WTC11 (cell line): ENCODE data around the gene FAM24A. TPM values are rescaled to one million over a fixed set of nuclear protein-coding genes. Genes with fewer than 3 reads are reported as not detected.

ENCODE experiments used
- ATAC-seq: fragments of 200-7000 bp; cut with Tn5 transposase; 2 replicates; pipeline ENCODE4 v1.10.0; 2021; ENCODE audit warnings: mild to moderate bottlenecking, moderate library complexity
- CTCF ChIA-PET: fragments of 300-600 bp; sonication (Branson Sonifier 250); formaldehyde crosslinking; loops from one replicate; lab custom pipeline; 2021; ENCODE audit warnings: antibody characterized with exemption; lab: Charles Lee
- POLR2A ChIA-PET: fragments of 350-600 bp; sonication (Branson Sonifier 250); formaldehyde crosslinking; loops from one replicate; lab custom pipeline; 2021; ENCODE audit warnings: antibody characterized with exemption; lab: Charles Lee
- DNase-seq: peaks from one replicate; pipeline ENCODE4 v3.0.0; 2021; ENCODE audit warnings: low spot score
- H3K27ac Mint-ChIP-seq: 2 replicates; pipeline ENCODE4 v1.8.0; 2021; ENCODE audit warnings: mixed read lengths
- H3K27me3 Mint-ChIP-seq: 2 replicates; pipeline ENCODE4 v1.8.0; 2021; ENCODE audit warnings: low read depth, mild to moderate bottlenecking, moderate library complexity, mixed read lengths
- H3K36me3 Mint-ChIP-seq: 2 replicates; pipeline ENCODE4 v1.8.0; 2021; ENCODE audit warnings: mixed read lengths
- H3K4me1 Mint-ChIP-seq: 2 replicates; pipeline ENCODE4 v1.8.0; 2022; ENCODE audit warnings: mixed read lengths
- H3K4me3 Mint-ChIP-seq: 2 replicates; pipeline ENCODE4 v1.8.0; 2021; ENCODE audit warnings: mild to moderate bottlenecking, moderate library complexity, mixed read lengths
- H3K9me3 Mint-ChIP-seq: 2 replicates; pipeline ENCODE4 v1.8.0; 2021; ENCODE audit warnings: mixed read lengths
- CBFB ChIP-seq: sonication (generic); formaldehyde crosslinking; IDR thresholded peaks from 2 replicates; pipeline ENCODE4 v1.8.1; 2022; ENCODE audit warnings: mild to moderate bottlenecking, low read depth, missing genetic modification reagents
- FOXJ3 ChIP-seq: sonication (generic); formaldehyde crosslinking; IDR thresholded peaks from 2 replicates; pipeline ENCODE4 v1.9.0; 2021; ENCODE audit warnings: missing genetic modification reagents, mild to moderate bottlenecking, borderline replicate concordance
- GRHL2 ChIP-seq: fragments of 250-450 bp; sonication (Bioruptor Pico); IDR thresholded peaks from 2 replicates; pipeline ENCODE4 v1.8.0; 2022; ENCODE audit warnings: mild to moderate bottlenecking, moderate library complexity; ENCODE audit not compliant: insufficient replicate concordance, severe bottlenecking
- HMGXB4 ChIP-seq: sonication (generic); formaldehyde crosslinking; IDR thresholded peaks from 2 replicates; pipeline ENCODE4 v1.8.1; 2023; ENCODE audit warnings: mild to moderate bottlenecking, moderate library complexity, missing genetic modification reagents
- MLX ChIP-seq: sonication (generic); formaldehyde crosslinking; IDR thresholded peaks from 2 replicates; pipeline ENCODE4 v1.8.1; 2023; ENCODE audit warnings: mild to moderate bottlenecking, missing genetic modification reagents, moderate library complexity
- NFATC4 ChIP-seq: fragments of 250-450 bp; sonication (Bioruptor Pico); IDR thresholded peaks from 2 replicates; pipeline ENCODE4 v1.9.0; 2021; ENCODE audit warnings: mild to moderate bottlenecking
- NFE2L1 ChIP-seq: sonication (generic); formaldehyde crosslinking; IDR thresholded peaks from 2 replicates; pipeline ENCODE4 v1.8.1; 2023; ENCODE audit warnings: missing genetic modification reagents
- NR1H2 ChIP-seq: sonication (generic); formaldehyde crosslinking; IDR thresholded peaks from 2 replicates; pipeline ENCODE4 v1.9.0; 2021; ENCODE audit warnings: mild to moderate bottlenecking, moderate library complexity, missing genetic modification reagents
- RELA ChIP-seq: sonication (generic); formaldehyde crosslinking; IDR thresholded peaks from 2 replicates; pipeline ENCODE4 v1.8.1; 2022; ENCODE audit warnings: missing genetic modification reagents, mild to moderate bottlenecking, borderline replicate concordance
- RORB ChIP-seq: fragments of 250-450 bp; sonication (Bioruptor Pico); IDR thresholded peaks from 2 replicates; pipeline ENCODE4 v1.9.0; 2021; ENCODE audit warnings: mild to moderate bottlenecking
- SMAD3 ChIP-seq: sonication (generic); formaldehyde crosslinking; IDR thresholded peaks from 2 replicates; pipeline ENCODE4 v1.8.0; 2022; ENCODE audit warnings: missing genetic modification reagents, mild to moderate bottlenecking, borderline replicate concordance
- SMAD4 ChIP-seq: sonication (generic); formaldehyde crosslinking; IDR thresholded peaks from 2 replicates; pipeline ENCODE4 v1.8.0; 2022; ENCODE audit warnings: mild to moderate bottlenecking, missing genetic modification reagents
- TEAD4 ChIP-seq: sonication (generic); formaldehyde crosslinking; IDR thresholded peaks from 2 replicates; pipeline ENCODE4 v1.8.0; 2022; ENCODE audit warnings: mild to moderate bottlenecking, missing genetic modification reagents
- ZNF263 ChIP-seq: sonication (generic); formaldehyde crosslinking; IDR thresholded peaks from 2 replicates; pipeline ENCODE4 v1.8.1; 2022; ENCODE audit warnings: low read depth, mild to moderate bottlenecking, moderate library complexity, missing genetic modification reagents
- ZNF416 ChIP-seq: fragments of 250-450 bp; sonication (Bioruptor Pico); IDR thresholded peaks from 2 replicates; pipeline ENCODE4 v1.9.0; 2021; ENCODE audit warnings: mild to moderate bottlenecking, inconsistent platforms
- ZNF423 ChIP-seq: fragments of 250-450 bp; sonication (Bioruptor Pico); IDR thresholded peaks from 2 replicates; pipeline ENCODE4 v2.1.2; 2022; ENCODE audit warnings: mild to moderate bottlenecking, moderate library complexity
- ZNF425 ChIP-seq: fragments of 250-450 bp; sonication (Bioruptor Pico); conservative IDR thresholded peaks from 2 replicates; pipeline ENCODE4 v1.9.0; 2021; ENCODE audit warnings: mild to moderate bottlenecking
- ZNF512 ChIP-seq: sonication (generic); formaldehyde crosslinking; IDR thresholded peaks from 2 replicates; pipeline ENCODE4 v1.8.1; 2022; ENCODE audit warnings: missing genetic modification reagents, borderline replicate concordance
- total RNA-seq: library from RNA; stranded (reverse); gene quantifications from 3 replicates; pipeline ENCODE4 v1.2.3, GENCODE V29; 2021
- TF ChIP-seq, protein P1 (sequence below): sonication (generic); formaldehyde crosslinking; IDR thresholded peaks from 2 replicates; pipeline ENCODE4 v1.8.1; 2023; ENCODE audit warnings: mild to moderate bottlenecking, missing genetic modification reagents
- TF ChIP-seq, protein P2 (sequence below): sonication (generic); formaldehyde crosslinking; IDR thresholded peaks from 2 replicates; pipeline ENCODE4 v1.8.1; 2022; ENCODE audit warnings: mild to moderate bottlenecking, missing genetic modification reagents, moderate library complexity, borderline replicate concordance
- TF ChIP-seq, protein P3 (sequence below): sonication (generic); formaldehyde crosslinking; IDR thresholded peaks from 2 replicates; pipeline ENCODE4 v1.8.0; 2023; ENCODE audit warnings: mild to moderate bottlenecking, missing genetic modification reagents
- TF ChIP-seq, protein P4 (sequence below): sonication (generic); formaldehyde crosslinking; IDR thresholded peaks from 2 replicates; pipeline ENCODE4 v1.8.0; 2022; ENCODE audit warnings: mild to moderate bottlenecking, missing genetic modification reagents

Gene FAM24A
- total RNA-seq, 1 experiment from 2014 or later = not detected

GRCh38 chr10:122949296-122949695 lies 38.9 kb downstream of the FAM24A start (continued):
- TF ChIP-seq NFATC4 (no peak), RORB (CRISPR knock-in tag) (no peak), ZNF512 (CRISPR knock-in tag) (no peak), RELA (CRISPR knock-in tag) (no peak), MLX (CRISPR knock-in tag) (no peak), SMAD4 (no peak), TEAD4 (no peak), FOXJ3 (CRISPR knock-in tag) (no peak), ZNF263 (CRISPR knock-in tag) (no peak), GRHL2 (CRISPR knock-in tag) (no peak)
- TF ChIP-seq, protein P1, sequence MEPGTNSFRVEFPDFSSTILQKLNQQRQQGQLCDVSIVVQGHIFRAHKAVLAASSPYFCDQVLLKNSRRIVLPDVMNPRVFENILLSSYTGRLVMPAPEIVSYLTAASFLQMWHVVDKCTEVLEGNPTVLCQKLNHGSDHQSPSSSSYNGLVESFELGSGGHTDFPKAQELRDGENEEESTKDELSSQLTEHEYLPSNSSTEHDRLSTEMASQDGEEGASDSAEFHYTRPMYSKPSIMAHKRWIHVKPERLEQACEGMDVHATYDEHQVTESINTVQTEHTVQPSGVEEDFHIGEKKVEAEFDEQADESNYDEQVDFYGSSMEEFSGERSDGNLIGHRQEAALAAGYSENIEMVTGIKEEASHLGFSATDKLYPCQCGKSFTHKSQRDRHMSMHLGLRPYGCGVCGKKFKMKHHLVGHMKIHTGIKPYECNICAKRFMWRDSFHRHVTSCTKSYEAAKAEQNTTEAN (CRISPR knock-in tag) = no peak

GRCh38 chr10:122953902-122954730 lies 43.7 kb downstream of the FAM24A start, which contains the start of gene C10orf88:
Gene C10orf88 (minus strand): TSS chr10:122954227. CDS start chr10:122954178, 49 bp downstream.
- ATAC-seq = peak; percentile 99
- DNase-seq = peak; percentile 96
- peaks cover 11% of the 10 kb centered on the region for H3K4me1 Mint-ChIP-seq
- CTCF ChIA-PET = interaction anchor here (1.6 kb wide), 1 partner anchor 28 kb away, joined by 4 read pairs; no protein-coding TSS in a partner anchor
- H3K4me3 Mint-ChIP-seq = peak within 1 kb of the TSS; percentile 73
- POLR2A ChIA-PET = interaction anchor here (0.9 to 1.4 kb wide), 2 partner anchors 74 to 109 kb away, joined by 3 read pairs; partner anchors contain the start of gene CUZD1
- no peak within 1 kb of the TSS for H3K27ac Mint-ChIP-seq
- H3K27me3 Mint-ChIP-seq = peaks cover 45% of the 10 kb centered on the region
- peaks cover 9% of the 10 kb centered on the region; the same call in 1 of the 2 replicates for H3K36me3 Mint-ChIP-seq
- peaks cover 16% of the 10 kb centered on the region for H3K9me3 Mint-ChIP-seq
- peak; percentile 87; the same call in 1 of the 2 replicates for TF ChIP-seq CBFB
- no peak for TF ChIP-seq NR1H2
- TF ChIP-seq ZNF416 (CRISPR knock-in tag) = 0 out of 2 replicates have a peak, but pooled peaks have one; percentile 15
- peak; percentile 98 for TF ChIP-seq RELA (CRISPR knock-in tag)
- TF ChIP-seq ZNF423 (CRISPR knock-in tag) = no peak
- TF ChIP-seq ZNF425 (CRISPR knock-in tag) = no peak
- TF ChIP-seq HMGXB4 (CRISPR knock-in tag) = peak; percentile 91
- TF ChIP-seq NFE2L1 (CRISPR knock-in tag) = peak; percentile 97
- peak; percentile 98 for TF ChIP-seq SMAD3
- TF ChIP-seq, protein P2, sequence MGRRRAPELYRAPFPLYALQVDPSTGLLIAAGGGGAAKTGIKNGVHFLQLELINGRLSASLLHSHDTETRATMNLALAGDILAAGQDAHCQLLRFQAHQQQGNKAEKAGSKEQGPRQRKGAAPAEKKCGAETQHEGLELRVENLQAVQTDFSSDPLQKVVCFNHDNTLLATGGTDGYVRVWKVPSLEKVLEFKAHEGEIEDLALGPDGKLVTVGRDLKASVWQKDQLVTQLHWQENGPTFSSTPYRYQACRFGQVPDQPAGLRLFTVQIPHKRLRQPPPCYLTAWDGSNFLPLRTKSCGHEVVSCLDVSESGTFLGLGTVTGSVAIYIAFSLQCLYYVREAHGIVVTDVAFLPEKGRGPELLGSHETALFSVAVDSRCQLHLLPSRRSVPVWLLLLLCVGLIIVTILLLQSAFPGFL (CRISPR knock-in tag) = peak; percentile 92; the same call in 1 of the 2 replicates
- TF ChIP-seq, protein P3, sequence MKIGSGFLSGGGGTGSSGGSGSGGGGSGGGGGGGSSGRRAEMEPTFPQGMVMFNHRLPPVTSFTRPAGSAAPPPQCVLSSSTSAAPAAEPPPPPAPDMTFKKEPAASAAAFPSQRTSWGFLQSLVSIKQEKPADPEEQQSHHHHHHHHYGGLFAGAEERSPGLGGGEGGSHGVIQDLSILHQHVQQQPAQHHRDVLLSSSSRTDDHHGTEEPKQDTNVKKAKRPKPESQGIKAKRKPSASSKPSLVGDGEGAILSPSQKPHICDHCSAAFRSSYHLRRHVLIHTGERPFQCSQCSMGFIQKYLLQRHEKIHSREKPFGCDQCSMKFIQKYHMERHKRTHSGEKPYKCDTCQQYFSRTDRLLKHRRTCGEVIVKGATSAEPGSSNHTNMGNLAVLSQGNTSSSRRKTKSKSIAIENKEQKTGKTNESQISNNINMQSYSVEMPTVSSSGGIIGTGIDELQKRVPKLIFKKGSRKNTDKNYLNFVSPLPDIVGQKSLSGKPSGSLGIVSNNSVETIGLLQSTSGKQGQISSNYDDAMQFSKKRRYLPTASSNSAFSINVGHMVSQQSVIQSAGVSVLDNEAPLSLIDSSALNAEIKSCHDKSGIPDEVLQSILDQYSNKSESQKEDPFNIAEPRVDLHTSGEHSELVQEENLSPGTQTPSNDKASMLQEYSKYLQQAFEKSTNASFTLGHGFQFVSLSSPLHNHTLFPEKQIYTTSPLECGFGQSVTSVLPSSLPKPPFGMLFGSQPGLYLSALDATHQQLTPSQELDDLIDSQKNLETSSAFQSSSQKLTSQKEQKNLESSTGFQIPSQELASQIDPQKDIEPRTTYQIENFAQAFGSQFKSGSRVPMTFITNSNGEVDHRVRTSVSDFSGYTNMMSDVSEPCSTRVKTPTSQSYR = peak; percentile 89
- TF ChIP-seq, protein P4, sequence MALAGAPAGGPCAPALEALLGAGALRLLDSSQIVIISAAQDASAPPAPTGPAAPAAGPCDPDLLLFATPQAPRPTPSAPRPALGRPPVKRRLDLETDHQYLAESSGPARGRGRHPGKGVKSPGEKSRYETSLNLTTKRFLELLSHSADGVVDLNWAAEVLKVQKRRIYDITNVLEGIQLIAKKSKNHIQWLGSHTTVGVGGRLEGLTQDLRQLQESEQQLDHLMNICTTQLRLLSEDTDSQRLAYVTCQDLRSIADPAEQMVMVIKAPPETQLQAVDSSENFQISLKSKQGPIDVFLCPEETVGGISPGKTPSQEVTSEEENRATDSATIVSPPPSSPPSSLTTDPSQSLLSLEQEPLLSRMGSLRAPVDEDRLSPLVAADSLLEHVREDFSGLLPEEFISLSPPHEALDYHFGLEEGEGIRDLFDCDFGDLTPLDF = peak; percentile 88
